ENCODE results near the gene CD180.
"Not testable (repeated sequence)": the region's sequence is repeated elsewhere in the genome, so short reads cannot be mapped to it uniquely, and the experiment has no call there.

Gene CD180

GRCh38 chr5:67187006-67187715, 9.4 kb downstream of the CD180 start:
- FAIRE-seq = no peak

GRCh38 chr5:67183859-67184258, 12.7 kb downstream of the CD180 start:
- no peak for FAIRE-seq

DNA sequence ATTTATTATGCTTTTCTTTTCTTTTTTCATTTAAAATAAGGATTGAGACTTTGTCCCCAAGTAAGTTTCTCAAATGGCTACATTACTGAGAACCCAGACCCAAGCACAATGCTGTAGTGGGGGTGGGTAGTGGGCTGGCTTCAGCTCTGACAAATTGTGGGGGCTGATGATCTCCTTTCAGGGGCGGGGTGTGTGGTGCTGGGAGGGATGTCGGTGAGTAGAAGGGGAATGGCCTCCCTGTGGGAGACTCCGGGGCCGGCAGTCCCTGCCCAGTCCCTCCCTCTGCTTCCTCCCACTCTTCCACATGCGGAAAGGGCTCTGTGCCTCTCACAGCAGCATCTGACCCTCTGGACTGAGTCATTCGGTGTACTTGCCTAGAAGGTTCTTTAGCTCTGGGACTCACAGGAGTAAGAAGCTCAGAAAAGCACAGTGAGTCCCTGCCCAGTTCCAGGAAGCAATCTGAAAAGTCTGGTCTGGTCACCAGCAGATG, 14.3 kb downstream of the CD180 start:
- FAIRE-seq = no peak

- FAIRE-seq = no peak
These were observed 14.9 kb downstream of the CD180 start for GRCh38 chr5:67181648-67182221.

DNA sequence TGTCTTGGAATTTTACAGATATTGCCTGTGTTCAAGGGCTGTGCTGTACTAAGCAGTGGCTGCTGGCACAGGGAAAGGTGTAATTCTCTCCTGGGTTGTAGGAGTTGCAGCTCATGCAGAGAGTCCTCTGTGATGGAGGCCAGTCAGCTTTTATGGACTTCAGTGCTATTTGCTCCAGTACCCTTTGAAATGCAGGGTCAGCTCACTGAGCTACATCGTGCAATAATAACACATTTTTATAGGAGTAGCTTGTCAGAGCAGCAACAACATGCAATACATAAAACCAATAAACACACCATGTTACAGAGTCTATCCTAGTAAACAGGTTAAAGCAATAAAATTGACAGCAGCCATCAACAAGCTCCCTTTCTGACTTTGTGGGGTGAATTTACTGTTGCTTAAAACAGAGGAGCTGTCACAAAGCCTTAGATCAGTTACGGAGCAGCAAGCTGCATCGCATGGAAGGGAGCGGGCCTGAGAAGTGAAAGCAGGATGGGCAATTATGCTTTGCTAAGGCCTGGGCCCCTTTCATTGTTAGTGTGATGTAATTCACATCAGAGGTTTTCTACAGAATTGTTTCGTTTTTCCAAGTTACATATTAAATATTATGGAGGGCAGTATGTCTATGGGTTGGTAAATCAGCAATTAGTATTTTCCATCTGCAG, 16.8 kb downstream of the CD180 start:
- FAIRE-seq = no peak

- FAIRE-seq = no peak
These were observed 17.6 kb downstream of the CD180 start for GRCh38 chr5:67178966-67179365.

- no peak for FAIRE-seq
These were observed 18.5 kb downstream of the CD180 start for GRCh38 chr5:67178085-67178484.

- FAIRE-seq = no peak
These were observed 19.7 kb downstream of the CD180 start for GRCh38 chr5:67176936-67177335.

DNA sequence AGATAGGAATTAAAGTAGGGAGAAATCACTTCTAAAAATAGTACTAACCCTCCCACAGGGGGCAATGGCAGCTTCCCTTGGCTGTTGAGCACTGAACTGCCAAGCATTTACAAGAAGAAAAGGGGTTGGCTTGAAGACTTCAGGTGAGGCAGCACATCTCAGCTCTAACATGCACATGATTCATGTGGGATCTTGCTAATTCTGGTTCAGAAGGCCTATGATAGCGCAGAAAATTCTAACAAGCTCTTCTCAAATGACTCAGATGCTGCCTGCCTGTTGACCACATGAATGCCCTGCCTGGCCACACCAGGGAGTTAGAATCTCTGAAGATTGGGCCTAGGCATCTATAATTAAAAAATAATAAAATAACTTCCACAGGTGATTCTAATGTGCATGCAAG, 22.6 kb downstream of the CD180 start:
- FAIRE-seq = no peak

DNA sequence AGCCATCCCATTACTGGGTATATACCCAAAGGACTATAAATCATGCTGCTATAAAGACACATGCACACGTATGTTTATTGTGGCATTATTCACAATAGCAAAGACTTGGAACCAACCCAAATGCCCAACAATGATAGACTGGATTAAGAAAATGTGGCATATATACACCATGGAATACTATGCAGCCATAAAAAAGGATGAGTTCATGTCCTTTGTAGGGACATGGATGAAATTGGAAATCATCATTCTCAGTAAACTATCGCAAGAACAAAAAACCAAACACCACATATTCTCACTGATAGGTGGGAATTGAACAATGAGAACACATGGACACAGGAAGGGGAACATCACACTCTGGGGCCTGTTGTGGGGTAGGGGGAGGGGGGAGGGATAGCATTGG, 23.2 kb downstream of the CD180 start:
- FAIRE-seq = not testable (repeated sequence)

DNA sequence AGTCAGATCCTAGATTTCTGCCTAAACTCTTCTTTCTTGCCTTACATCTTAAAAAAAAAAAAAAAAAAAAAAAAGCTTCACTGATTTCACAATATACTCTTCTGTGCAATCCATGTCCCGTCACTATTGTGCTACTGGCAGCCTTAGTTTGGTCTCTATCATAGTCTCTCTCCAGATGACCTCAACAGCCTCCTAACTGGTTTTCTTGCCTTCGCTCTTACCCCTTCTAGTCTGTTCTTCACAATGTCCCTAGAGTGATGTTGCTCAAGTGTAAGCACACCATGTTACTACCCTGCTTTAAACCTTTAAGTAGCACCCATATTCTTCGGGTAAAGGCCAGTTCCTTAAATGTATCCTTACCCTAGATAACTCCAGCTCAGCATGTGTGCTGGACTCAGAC, 25.8 kb downstream of the CD180 start:
- no peak for FAIRE-seq

DNA sequence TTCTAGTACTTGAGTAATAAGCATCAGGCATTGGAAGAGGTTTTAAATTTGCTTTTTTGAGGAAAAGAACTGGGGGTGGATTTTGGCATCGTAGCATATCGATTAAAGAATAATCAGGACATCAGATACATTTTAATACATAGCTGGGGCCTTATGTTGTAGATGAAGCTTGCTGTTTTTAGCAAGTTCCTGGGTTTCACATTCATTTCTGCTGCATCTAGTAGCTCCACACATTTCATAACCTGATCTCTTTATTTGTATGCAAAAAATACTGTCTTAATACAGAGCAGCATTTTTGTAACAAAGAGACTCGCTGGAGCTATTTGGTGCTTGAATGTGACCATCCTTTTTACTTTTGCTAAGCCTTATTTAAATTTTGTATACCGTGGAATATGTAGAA, 28.5 kb downstream of the CD180 start:
- FAIRE-seq = no peak

DNA sequence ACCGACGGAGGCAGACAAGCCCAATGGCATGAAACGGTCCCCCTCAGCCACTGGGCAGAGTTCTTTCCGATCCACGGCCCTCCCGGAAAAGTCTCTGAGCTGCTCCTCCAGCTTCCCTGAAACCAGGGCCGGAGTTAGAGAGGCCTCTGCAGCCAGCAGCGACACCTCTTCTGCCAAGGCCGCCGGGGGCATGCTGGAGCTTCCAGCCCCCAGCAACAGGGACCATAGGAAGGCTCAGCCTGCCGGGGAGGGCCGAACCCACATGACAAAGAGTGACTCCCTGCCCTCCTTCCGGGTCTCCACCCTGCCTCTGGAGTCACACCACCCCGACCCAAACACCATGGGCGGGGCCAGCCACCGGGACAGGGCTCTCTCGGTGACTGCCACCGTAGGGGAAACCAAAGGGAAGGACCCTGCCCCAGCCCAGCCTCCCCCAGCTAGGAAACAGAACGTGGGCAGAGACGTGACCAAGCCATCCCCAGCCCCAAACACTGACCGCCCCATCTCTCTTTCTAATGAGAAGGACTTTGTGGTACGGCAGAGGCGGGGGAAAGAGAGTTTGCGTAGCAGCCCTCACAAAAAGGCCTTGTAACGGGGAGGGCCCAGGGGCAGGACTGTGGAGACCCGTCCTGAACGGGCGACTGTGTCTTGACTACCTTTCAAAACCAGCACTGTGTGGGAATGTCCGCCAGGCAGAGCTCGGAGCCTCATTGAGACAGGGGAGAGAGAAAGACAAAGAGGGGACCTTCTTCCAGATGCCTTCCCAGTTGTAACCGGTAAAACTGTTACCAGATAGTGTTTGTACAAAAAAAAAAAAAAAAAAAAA, 29.9 kb downstream of the CD180 start:
- no peak for FAIRE-seq

- no peak for FAIRE-seq
These were observed 30.8 kb downstream of the CD180 start for GRCh38 chr5:67165526-67166459.

- no peak for FAIRE-seq
These were observed 31.6 kb downstream of the CD180 start for GRCh38 chr5:67164856-67165525.

DNA sequence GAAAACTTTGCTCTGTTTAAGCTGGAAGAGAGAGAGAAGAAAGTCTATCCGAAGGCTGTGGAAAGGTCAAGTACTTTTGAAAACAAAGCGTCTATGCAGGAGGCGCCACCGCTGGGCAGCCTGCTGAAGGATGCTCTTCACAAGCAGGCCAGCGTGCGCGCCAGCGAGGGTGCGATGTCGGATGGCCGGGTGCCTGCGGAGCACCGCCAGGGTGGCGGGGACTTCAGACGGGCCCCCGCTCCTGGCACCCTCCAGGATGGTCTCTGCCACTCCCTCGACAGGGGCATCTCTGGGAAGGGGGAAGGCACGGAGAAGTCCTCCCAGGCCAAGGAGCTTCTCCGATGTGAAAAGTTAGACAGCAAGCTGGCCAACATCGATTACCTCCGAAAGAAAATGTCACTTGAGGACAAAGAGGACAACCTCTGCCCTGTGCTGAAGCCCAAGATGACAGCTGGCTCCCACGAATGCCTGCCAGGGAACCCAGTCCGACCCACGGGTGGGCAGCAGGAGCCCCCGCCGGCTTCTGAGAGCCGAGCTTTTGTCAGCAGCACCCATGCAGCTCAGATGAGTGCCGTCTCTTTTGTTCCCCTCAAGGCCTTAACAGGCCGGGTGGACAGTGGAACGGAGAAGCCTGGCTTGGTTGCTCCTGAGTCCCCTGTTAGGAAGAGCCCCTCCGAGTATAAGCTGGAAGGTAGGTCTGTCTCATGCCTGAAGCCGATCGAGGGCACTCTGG, 32.6 kb downstream of the CD180 start:
- no peak for FAIRE-seq

- FAIRE-seq = no peak
These were observed 33.3 kb downstream of the CD180 start for GRCh38 chr5:67163231-67163756.

GRCh38 chr5:67161767-67162166, 34.8 kb downstream of the CD180 start:
- no peak for FAIRE-seq

GRCh38 chr5:67160985-67161384, 35.6 kb downstream of the CD180 start:
- no peak for FAIRE-seq

DNA sequence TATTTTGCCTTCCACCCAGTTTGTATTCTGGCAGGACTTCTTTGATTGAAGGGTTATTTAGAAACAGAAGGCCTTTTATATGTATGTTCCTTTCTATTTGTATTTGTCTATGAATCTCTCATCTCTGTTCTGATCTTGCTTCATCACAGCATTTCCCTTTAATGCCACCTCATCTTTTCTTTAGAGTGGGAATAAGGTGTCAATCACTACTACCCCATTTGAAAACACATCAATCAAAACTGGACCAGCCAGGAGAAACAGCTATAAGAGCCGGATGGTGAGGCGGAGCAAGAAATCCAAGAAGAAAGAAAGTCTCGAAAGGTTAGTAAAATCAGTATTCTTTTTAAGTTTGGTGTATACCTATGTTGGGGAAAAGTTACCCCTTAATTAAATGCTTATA, 36.3 kb downstream of the CD180 start:
- no peak for FAIRE-seq

Data from G401.6 (cell line).